OCI-LY7 (cell line): ENCODE results near the gene FAM149B1. TPM values are rescaled to one million over a fixed set of nuclear protein-coding genes. Genes with fewer than 3 reads are reported as not detected.

ENCODE experiments used
- BruUV-seq: library from RNA; stranded (reverse); fragments of 400-500 nt; replicated peaks from 2 replicates; lab custom pipeline; 2021; lab: Mats Ljungman, UMichigan
- CTCF ChIA-PET: fragments of 300-600 bp; sonication (Branson Sonifier 250); formaldehyde crosslinking; loops from one replicate; lab custom pipeline; 2022; ENCODE audit warnings: antibody characterized with exemption; ENCODE audit not compliant: unreplicated experiment; lab: Charles Lee
- POLR2A ChIA-PET: fragments of 300-600 bp; sonication (Branson Sonifier 250); formaldehyde crosslinking; loops from one replicate; lab custom pipeline; 2022; ENCODE audit warnings: antibody characterized with exemption; lab: Charles Lee
- DNase-seq: peaks from one replicate; pipeline ENCODE4 v3.0.0-alpha.2; 2015; ENCODE audit warnings: low spot score
- H2AFZ ChIP-seq: fragments of 200-600 bp; sonication (generic), shearing (Covaris generic); 2 replicates; pipeline ENCODE4 v1.6.1; 2014; ENCODE audit warnings: mild to moderate bottlenecking, antibody characterized with exemption, low read length, moderate library complexity
- H3K27ac ChIP-seq: fragments of 200-600 bp; sonication (generic); 2 replicates; pipeline ENCODE4 v1.5.1; 2014; ENCODE audit warnings: mixed run types, low read depth, mild to moderate bottlenecking, moderate library complexity, low read length, inconsistent platforms; ENCODE audit not compliant: poor library complexity, severe bottlenecking
- H3K36me3 ChIP-seq: fragments of 200-600 bp; sonication (generic); 2 replicates; pipeline ENCODE4 v1.6.1; 2014; ENCODE audit warnings: mild to moderate bottlenecking, antibody characterized with exemption, low read length, moderate library complexity, mixed read lengths; ENCODE audit not compliant: insufficient read depth
- H3K4me1 ChIP-seq: fragments of 200-600 bp; sonication (generic); 2 replicates; pipeline ENCODE4 v1.5.1; 2014; ENCODE audit warnings: mild to moderate bottlenecking, low read length; ENCODE audit not compliant: insufficient read depth, poor library complexity, severe bottlenecking
- H3K4me2 ChIP-seq: fragments of 200-600 bp; sonication (generic); 2 replicates; pipeline ENCODE4 v1.6.1; 2014; ENCODE audit warnings: mild to moderate bottlenecking, low read length
- H3K4me3 ChIP-seq: fragments of 200-600 bp; sonication (generic); 2 replicates; pipeline ENCODE4 v1.5.1; 2014; ENCODE audit warnings: mild to moderate bottlenecking, low read depth, low read length; ENCODE audit not compliant: poor library complexity, severe bottlenecking
- H3K79me2 ChIP-seq: fragments of 200-600 bp; sonication (generic); 2 replicates; pipeline ENCODE4 v1.6.1; 2016; ENCODE audit warnings: low read depth, mild to moderate bottlenecking, low read length, moderate library complexity, mixed read lengths; ENCODE audit not compliant: insufficient read depth
- H3K9me2 ChIP-seq: fragments of 200-600 bp; sonication (generic); 2 replicates; pipeline ENCODE4 v1.6.1; 2016; ENCODE audit warnings: mild to moderate bottlenecking, low read length, mixed read lengths; ENCODE audit not compliant: insufficient read depth
- H3K9me3 ChIP-seq: fragments of 200-600 bp; sonication (generic); 2 replicates; pipeline ENCODE4 v1.6.1; 2014; ENCODE audit warnings: mild to moderate bottlenecking, mixed run types, low read length, mixed read lengths
- H4K20me1 ChIP-seq: fragments of 200-600 bp; sonication (generic); 2 replicates; pipeline ENCODE4 v1.6.1; 2014; ENCODE audit warnings: mild to moderate bottlenecking, antibody characterized with exemption, low read length, moderate library complexity, mixed read lengths; ENCODE audit not compliant: insufficient read depth
- EZH2phosphoT487 ChIP-seq: fragments of 200-600 bp; sonication (generic); IDR thresholded peaks from 2 replicates; pipeline ENCODE4 v1.6.1; 2018; ENCODE audit warnings: low read depth, borderline replicate concordance, mild to moderate bottlenecking, mixed run types, antibody characterized with exemption, low read length, moderate library complexity, mixed read lengths
- intact Hi-C: fragments of 100-400 bp; cut with micrococcal nuclease; formaldehyde crosslinking; loops from one replicate; pipeline ENCODE4 v1.10.0; 2022; ENCODE audit not compliant: unreplicated experiment
- total RNA-seq, 2 experiments: library from RNA; depleted of rRNA in 1 of 2; stranded (reverse); fragments of >200 nt in 1 of 2; shearing (Covaris generic) in 1 of 2; gene quantifications; 2 replicates each; pipeline ENCODE4 v1.2.3, GENCODE V29; 2014 to 2022
- TF ChIP-seq, protein P1 (sequence below): fragments of 200-600 bp; sonication (generic); conservative IDR thresholded peaks from 2 replicates; pipeline ENCODE4 v1.5.1; 2014; ENCODE audit warnings: mild to moderate bottlenecking, antibody characterized with exemption, low read length, moderate library complexity, mixed read lengths

FAM149B1 gene
- total RNA-seq, 2 experiments from 2014 or later = 14.7 to 18.5 TPM

DNA sequence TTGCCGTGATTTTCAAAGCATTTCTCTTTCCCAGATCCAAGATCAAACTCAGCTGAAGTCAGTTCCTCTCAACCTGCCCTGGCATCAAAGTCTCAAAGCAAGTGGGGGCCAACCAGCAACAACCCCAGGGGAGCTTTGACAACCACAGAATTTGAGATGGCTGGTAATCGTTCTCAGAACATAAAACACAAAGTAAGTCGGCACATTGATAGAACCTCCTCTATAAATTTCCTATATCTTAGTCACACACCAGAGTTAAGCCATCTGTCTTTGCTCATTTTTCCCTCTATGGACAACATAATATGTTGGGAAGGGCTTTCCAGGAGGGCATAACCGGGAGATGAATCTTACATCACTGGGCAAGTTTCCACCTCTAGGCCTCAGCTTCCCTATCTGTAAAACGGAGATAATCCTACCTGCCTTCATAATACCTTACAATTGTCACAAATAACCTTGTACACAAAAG, 80.4 kb downstream of the FAM149B1 start:
- Histone ChIP-seq H3K4me3 (peak overlapping the region; percentile 94), H2AFZ (no peak overlapping the region; the same call in 1 of the 2 replicates), H3K9me3 (no peaks in the 10 kb centered on the region), H3K27ac (peak overlapping the region; percentile 91), H3K4me2 (peak overlapping the region; percentile 98), H3K9me2 (no peaks in the 10 kb centered on the region), H3K4me1 (peaks cover 57% of the 10 kb centered on the region), H3K36me3 (peaks cover 77% of the 10 kb centered on the region), H3K79me2 (peaks cover 88% of the 10 kb centered on the region), H4K20me1 (peaks cover 27% of the 10 kb centered on the region; the same call in 1 of the 2 replicates)
- peak; percentile 21 for DNase-seq
- no TSS peak for BruUV-seq
- intact Hi-C loops = loop anchor here (5.0 kb wide), 2 partner anchors 81 to 151 kb away; partner anchors contain the start of genes ECD, FAM149B1 and P4HA1
- TF ChIP-seq, protein P1, sequence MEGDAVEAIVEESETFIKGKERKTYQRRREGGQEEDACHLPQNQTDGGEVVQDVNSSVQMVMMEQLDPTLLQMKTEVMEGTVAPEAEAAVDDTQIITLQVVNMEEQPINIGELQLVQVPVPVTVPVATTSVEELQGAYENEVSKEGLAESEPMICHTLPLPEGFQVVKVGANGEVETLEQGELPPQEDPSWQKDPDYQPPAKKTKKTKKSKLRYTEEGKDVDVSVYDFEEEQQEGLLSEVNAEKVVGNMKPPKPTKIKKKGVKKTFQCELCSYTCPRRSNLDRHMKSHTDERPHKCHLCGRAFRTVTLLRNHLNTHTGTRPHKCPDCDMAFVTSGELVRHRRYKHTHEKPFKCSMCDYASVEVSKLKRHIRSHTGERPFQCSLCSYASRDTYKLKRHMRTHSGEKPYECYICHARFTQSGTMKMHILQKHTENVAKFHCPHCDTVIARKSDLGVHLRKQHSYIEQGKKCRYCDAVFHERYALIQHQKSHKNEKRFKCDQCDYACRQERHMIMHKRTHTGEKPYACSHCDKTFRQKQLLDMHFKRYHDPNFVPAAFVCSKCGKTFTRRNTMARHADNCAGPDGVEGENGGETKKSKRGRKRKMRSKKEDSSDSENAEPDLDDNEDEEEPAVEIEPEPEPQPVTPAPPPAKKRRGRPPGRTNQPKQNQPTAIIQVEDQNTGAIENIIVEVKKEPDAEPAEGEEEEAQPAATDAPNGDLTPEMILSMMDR = no peak
- no peak for TF ChIP-seq EZH2phosphoT487
- ChIA-PET CTCF (no interaction called here), POLR2A (interaction anchor here (0.6 to 1.8 kb wide), 2 partner anchors 377 to 495 kb away, joined by 3 to 4 read pairs; no protein-coding TSS in a partner anchor)

DNA sequence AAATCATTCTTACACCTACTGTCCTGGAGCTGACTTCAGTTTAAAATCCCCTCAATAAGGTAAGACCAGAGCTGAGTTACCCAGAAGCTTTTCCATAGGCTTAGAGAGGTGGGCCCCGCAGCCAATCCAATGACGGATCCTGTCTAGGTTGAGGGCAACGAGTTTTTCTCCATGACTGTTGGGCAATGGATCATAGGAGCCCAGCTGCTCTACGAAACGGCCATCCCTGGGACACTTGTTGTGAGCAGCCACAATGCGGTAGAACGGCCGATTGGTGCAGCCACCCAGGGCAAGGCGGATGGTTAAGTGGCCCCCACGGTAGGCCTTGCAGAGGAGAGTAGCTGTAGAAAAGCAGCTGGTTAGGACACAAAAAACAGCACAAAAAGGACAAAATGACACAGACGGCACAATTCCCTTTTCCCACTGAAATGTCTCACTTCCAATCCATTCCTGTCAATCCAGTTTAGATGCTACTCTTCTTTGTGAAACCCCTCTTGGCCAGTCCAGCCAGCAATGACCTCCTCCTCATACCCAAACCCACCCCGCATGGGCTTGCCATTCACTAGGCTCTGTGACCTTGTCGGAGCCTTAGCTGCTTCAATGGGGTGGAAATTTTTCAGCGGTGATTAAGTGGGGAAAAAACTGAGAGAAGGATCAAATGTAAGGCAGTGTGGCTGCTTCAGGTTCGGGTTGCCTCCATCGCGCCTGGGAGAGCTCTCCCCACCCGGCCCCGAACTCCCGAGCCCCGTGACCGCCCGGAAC, 83.9 kb downstream of the FAM149B1 start:
- Histone ChIP-seq H3K36me3 (peaks cover 43% of the 10 kb centered on the region), H3K4me1 (peaks cover 46% of the 10 kb centered on the region), H3K9me2 (no peaks in the 10 kb centered on the region), H3K4me3 (peak overlapping the region; percentile 86), H3K79me2 (peaks cover 65% of the 10 kb centered on the region), H3K4me2 (peak overlapping the region; percentile 99), H2AFZ (peak overlapping the region; percentile 81; the same call in 1 of the 2 replicates), H3K27ac (peak overlapping the region; percentile 79), H4K20me1 (no peaks in the 10 kb centered on the region), H3K9me3 (no peaks in the 10 kb centered on the region)
- no peak for TF ChIP-seq EZH2phosphoT487
- TF ChIP-seq, protein P1 = no peak
- TSS peak; percentile 71 for BruUV-seq
- ChIA-PET POLR2A (interaction anchor here (0.6 to 1.7 kb wide), 5 partner anchors 7 to 1981 kb away, joined by 3 to 6 read pairs (median 3); no protein-coding TSS in a partner anchor), CTCF (interaction anchor here (0.6 kb wide), 1 partner anchor 12 kb away, joined by 3 read pairs; no protein-coding TSS in a partner anchor)
- intact Hi-C loops = loop anchor here (2.0 kb wide), 1 partner anchor 161 kb away; no protein-coding TSS in a partner anchor
- peak; percentile 19 for DNase-seq
